ENCODE measurements around the gene UMODL1.

The UMODL1 gene

GRCh38 chr21:42040411-42041180, 30.5 kb upstream of the UMODL1 start:
- FAIRE-seq, result no peak

- FAIRE-seq, result no peak
These were observed 29.9 kb upstream of the UMODL1 start for GRCh38 chr21:42041246-42041645.

GRCh38 chr21:42041711-42042110, 29.4 kb upstream of the UMODL1 start:
- no peak for FAIRE-seq

GRCh38 chr21:42042651-42043050, 28.5 kb upstream of the UMODL1 start:
- FAIRE-seq, result no peak

GRCh38 chr21:42043201-42043895, 27.8 kb upstream of the UMODL1 start:
- FAIRE-seq, result no peak

GRCh38 chr21:42043961-42044360, 27.2 kb upstream of the UMODL1 start:
- FAIRE-seq, result no peak

- no peak for FAIRE-seq
These were observed 26.1 kb upstream of the UMODL1 start for GRCh38 chr21:42044871-42045495.

GRCh38 chr21:42047821-42048613, 23.1 kb upstream of the UMODL1 start:
- no peak for FAIRE-seq

GRCh38 chr21:42048870-42049577, 22.1 kb upstream of the UMODL1 start:
- no peak for FAIRE-seq

- FAIRE-seq, result no peak
These were observed 21.3 kb upstream of the UMODL1 start for GRCh38 chr21:42049578-42050430.

GRCh38 chr21:42051788-42052187, 19.3 kb upstream of the UMODL1 start:
- FAIRE-seq, result no peak

GRCh38 chr21:42055425-42055824, 15.7 kb upstream of the UMODL1 start:
- no peak for FAIRE-seq

- FAIRE-seq, result no peak
These were observed 14.6 kb upstream of the UMODL1 start for GRCh38 chr21:42056468-42056867.

GRCh38 chr21:42056996-42057689, 14.0 kb upstream of the UMODL1 start:
- no peak for FAIRE-seq

- no peak for FAIRE-seq
These were observed 13.2 kb upstream of the UMODL1 start for GRCh38 chr21:42057851-42058437.

GRCh38 chr21:42058631-42059111, 12.4 kb upstream of the UMODL1 start:
- FAIRE-seq, result no peak

GRCh38 chr21:42059141-42059540, 12.0 kb upstream of the UMODL1 start:
- no peak for FAIRE-seq

- no peak for FAIRE-seq
These were observed 11.4 kb upstream of the UMODL1 start for GRCh38 chr21:42059721-42060120.

GRCh38 chr21:42060166-42060565, 11.0 kb upstream of the UMODL1 start:
- FAIRE-seq, result no peak

Measured in islet of Langerhans (tissue), 1 donor.